H1 (cell line): ENCODE data around the gene LY6G6F.

ENCODE experiments used
- GABPA ChIP-seq: IDR thresholded peaks from 2 replicates; pipeline ENCODE4 v1.6.1; 2011; ENCODE audit warnings: mild to moderate bottlenecking, low read length, moderate library complexity, borderline replicate concordance; ENCODE audit not compliant: insufficient read depth
- TF ChIP-seq, protein P1 (sequence below): IDR thresholded peaks from 2 replicates; pipeline ENCODE4 v1.6.1; 2012; ENCODE audit warnings: inconsistent platforms

DNA sequence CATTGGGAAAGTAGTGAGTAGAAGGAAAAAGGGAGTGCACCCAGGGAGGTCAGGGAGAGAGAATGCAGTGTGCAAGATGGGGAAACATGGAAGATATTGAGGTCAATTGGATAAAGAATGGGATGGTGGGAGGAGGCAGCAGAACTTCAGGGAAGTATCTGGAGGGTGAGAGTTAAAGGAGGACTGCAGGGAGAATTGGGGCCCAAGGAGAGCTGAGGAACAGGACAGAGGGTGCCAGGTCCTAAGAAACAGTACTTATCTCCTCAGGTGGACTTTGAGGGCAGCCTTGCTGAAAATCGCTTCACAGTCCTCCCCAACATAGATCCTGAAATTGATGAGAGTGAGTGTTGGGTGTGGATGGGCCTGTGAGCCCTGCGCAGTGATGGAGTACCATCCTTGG lies 51.6 kb downstream of the LY6G6F start:
- TF ChIP-seq, protein P1, sequence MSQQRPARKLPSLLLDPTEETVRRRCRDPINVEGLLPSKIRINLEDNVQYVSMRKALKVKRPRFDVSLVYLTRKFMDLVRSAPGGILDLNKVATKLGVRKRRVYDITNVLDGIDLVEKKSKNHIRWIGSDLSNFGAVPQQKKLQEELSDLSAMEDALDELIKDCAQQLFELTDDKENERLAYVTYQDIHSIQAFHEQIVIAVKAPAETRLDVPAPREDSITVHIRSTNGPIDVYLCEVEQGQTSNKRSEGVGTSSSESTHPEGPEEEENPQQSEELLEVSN, result no peak
- TF ChIP-seq GABPA, result no peak
